ENCODE results near the gene PTX3. TPM values are rescaled to one million over a fixed set of nuclear protein-coding genes. Genes with fewer than 3 reads are reported as not detected.

The PTX3 gene
- total and polyA plus RNA-seq, 10 of the 15 experiments (the other 5 are each of a cell fraction or from before 2014, with no cell fraction given), result 0.03 to 0.11 (median 0.06) TPM; not detected in 7

DNA sequence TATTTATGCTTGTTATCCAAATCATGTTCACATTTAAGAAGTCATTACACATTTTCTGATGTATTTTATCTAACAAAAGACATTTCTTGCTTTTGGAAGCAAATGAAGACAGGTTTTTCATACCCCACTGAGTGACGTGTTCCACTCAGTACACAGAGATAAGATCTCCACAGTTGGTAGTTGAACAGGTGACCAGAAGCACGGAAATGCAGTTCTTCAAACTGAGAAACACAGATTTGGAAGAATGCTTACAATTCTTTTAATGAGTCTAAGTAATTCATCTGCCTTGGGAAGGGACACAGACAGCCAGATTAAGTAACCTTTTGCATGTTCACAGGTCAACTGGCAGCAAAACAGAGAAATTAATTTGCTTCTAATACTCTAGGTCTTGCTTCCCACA lies 23.1 kb downstream of the PTX3 start (continued):
- TF ChIP-seq ZNF217 (IDR thresholded peaks at IDR 0.05) (no peak), ASH2L (IDR thresholded peaks at IDR 0.05; ENCODE audit: borderline replicate concordance, low read depth) (no peak), TBL1XR1 (IDR thresholded peaks at IDR 0.05; ENCODE audit: low read depth, low read length) (no peak), MEF2B (IDR thresholded peaks at IDR 0.05; ENCODE audit: partially characterized antibody, poor library complexity, severe bottlenecking) (no peak), PAX8 (IDR thresholded peaks at IDR 0.05) (no peak)
- TF ChIP-seq, protein P1, sequence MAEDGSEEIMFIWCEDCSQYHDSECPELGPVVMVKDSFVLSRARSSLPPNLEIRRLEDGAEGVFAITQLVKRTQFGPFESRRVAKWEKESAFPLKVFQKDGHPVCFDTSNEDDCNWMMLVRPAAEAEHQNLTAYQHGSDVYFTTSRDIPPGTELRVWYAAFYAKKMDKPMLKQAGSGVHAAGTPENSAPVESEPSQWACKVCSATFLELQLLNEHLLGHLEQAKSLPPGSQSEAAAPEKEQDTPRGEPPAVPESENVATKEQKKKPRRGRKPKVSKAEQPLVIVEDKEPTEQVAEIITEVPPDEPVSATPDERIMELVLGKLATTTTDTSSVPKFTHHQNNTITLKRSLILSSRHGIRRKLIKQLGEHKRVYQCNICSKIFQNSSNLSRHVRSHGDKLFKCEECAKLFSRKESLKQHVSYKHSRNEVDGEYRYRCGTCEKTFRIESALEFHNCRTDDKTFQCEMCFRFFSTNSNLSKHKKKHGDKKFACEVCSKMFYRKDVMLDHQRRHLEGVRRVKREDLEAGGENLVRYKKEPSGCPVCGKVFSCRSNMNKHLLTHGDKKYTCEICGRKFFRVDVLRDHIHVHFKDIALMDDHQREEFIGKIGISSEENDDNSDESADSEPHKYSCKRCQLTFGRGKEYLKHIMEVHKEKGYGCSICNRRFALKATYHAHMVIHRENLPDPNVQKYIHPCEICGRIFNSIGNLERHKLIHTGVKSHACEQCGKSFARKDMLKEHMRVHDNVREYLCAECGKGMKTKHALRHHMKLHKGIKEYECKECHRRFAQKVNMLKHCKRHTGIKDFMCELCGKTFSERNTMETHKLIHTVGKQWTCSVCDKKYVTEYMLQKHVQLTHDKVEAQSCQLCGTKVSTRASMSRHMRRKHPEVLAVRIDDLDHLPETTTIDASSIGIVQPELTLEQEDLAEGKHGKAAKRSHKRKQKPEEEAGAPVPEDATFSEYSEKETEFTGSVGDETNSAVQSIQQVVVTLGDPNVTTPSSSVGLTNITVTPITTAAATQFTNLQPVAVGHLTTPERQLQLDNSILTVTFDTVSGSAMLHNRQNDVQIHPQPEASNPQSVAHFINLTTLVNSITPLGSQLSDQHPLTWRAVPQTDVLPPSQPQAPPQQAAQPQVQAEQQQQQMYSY (CRISPR knock-in tag; IDR thresholded peaks at IDR 0.05), result no peak
- TF ChIP-seq, protein P2, sequence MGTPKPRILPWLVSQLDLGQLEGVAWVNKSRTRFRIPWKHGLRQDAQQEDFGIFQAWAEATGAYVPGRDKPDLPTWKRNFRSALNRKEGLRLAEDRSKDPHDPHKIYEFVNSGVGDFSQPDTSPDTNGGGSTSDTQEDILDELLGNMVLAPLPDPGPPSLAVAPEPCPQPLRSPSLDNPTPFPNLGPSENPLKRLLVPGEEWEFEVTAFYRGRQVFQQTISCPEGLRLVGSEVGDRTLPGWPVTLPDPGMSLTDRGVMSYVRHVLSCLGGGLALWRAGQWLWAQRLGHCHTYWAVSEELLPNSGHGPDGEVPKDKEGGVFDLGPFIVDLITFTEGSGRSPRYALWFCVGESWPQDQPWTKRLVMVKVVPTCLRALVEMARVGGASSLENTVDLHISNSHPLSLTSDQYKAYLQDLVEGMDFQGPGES (IDR thresholded peaks at IDR 0.05), result no peak

DNA sequence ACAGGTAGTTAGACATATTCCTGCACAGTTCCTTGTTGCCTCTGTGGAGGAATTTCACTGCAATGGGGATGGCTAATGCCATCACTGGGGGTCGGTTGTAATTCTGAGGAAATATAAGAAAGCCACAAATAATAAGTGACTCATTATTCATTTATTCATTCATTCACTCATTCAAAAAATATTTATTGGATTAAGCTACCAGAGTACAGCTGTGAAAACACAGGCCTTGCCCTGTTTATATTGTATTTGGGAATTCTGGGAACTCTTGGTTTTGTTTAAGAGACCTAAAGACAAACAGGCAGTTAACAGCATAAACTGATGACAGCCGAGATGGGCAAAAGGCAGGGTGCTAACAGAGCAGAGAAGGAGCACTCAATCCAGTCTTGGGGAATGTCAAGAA lies 23.6 kb downstream of the PTX3 start:
- ChIA-PET SMC1A (ENCODE audit: uncharacterized antibody, unreplicated experiment) (no interaction called here), POLR2A (no interaction called here), CTCF (no interaction called here), RAD21 (ENCODE audit: unreplicated experiment) (no interaction called here)
- H3K36me3 ChIP-seq (ENCODE audit: control insufficient read depth in 2 of 2, insufficient read depth in 2 of 2, low read length in 1 of 2), result no peaks in the 10 kb centered on the region
- H3K9ac ChIP-seq (ENCODE audit: control insufficient read depth, insufficient read depth, low read length), result no peak overlapping the region
- no peak overlapping the region for H2AFZ ChIP-seq (ENCODE audit: control insufficient read depth, low read depth, low read length)
- intact Hi-C loops (cut with micrococcal nuclease; ENCODE audit: unreplicated experiment), result no loop called here
- no peak overlapping the region for H3K4me3 ChIP-seq
- no peak for FAIRE-seq
- H3K27me3 ChIP-seq (replicated peaks in 1 of 2; ENCODE audit: control insufficient read depth in 2 of 2, insufficient read depth in 2 of 2, low read length in 1 of 2), result no peaks in the 10 kb centered on the region; a peak in 1 of 4 replicates
- ATAC-seq, result no peak
- no peak for DNase-seq (ENCODE audit: low read depth, low spot score)
- no peaks in the 10 kb centered on the region for H3K9me3 ChIP-seq (replicated peaks; ENCODE audit: control insufficient read depth, insufficient read depth, low read length)
- no peak overlapping the region for H3K4me2 ChIP-seq (ENCODE audit: control insufficient read depth, insufficient read depth)
- no peak for TF ChIP-seq GATAD2B (conservative IDR thresholded peaks at IDR 0.05; ENCODE audit: low read depth)
- no peak for TF ChIP-seq TAF1 (IDR thresholded peaks at IDR 0.05; ENCODE audit: borderline replicate concordance, low read depth, low read length)
- no peak for TF ChIP-seq ETV6 (conservative IDR thresholded peaks at IDR 0.05 in 1 of 2, IDR thresholded peaks at IDR 0.05 in 1 of 2; ENCODE audit: borderline replicate concordance in 1 of 2, low read depth in 1 of 2)
- TF ChIP-seq ZBED1 (IDR thresholded peaks at IDR 0.05; ENCODE audit: borderline replicate concordance), result no peak
- TF ChIP-seq ZSCAN29 (IDR thresholded peaks at IDR 0.05), result no peak
- no peak for TF ChIP-seq HCFC1 (IDR thresholded peaks at IDR 0.05; ENCODE audit: low read length)
- TF ChIP-seq MEF2B (IDR thresholded peaks at IDR 0.05; ENCODE audit: partially characterized antibody, poor library complexity, severe bottlenecking), result no peak
- TF ChIP-seq, protein P3, sequence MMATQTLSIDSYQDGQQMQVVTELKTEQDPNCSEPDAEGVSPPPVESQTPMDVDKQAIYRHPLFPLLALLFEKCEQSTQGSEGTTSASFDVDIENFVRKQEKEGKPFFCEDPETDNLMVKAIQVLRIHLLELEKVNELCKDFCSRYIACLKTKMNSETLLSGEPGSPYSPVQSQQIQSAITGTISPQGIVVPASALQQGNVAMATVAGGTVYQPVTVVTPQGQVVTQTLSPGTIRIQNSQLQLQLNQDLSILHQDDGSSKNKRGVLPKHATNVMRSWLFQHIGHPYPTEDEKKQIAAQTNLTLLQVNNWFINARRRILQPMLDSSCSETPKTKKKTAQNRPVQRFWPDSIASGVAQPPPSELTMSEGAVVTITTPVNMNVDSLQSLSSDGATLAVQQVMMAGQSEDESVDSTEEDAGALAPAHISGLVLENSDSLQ (IDR thresholded peaks at IDR 0.05), result no peak
- no peak for TF ChIP-seq JUND (IDR thresholded peaks at IDR 0.05; ENCODE audit: low read depth, low read length)
- TF ChIP-seq, protein P4, sequence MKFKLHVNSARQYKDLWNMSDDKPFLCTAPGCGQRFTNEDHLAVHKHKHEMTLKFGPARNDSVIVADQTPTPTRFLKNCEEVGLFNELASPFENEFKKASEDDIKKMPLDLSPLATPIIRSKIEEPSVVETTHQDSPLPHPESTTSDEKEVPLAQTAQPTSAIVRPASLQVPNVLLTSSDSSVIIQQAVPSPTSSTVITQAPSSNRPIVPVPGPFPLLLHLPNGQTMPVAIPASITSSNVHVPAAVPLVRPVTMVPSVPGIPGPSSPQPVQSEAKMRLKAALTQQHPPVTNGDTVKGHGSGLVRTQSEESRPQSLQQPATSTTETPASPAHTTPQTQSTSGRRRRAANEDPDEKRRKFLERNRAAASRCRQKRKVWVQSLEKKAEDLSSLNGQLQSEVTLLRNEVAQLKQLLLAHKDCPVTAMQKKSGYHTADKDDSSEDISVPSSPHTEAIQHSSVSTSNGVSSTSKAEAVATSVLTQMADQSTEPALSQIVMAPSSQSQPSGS (IDR thresholded peaks at IDR 0.05; ENCODE audit: low read length), result no peak
- TF ChIP-seq HDAC2 (IDR thresholded peaks at IDR 0.05), result no peak
- TF ChIP-seq GABPA (IDR thresholded peaks at IDR 0.05; ENCODE audit: low read depth), result no peak
- H3K79me2 ChIP-seq (ENCODE audit: control insufficient read depth, insufficient read depth, low read length), result no peaks in the 10 kb centered on the region
- WGBS (ENCODE audit: insufficient coverage, insufficient replicate concordance, low lambda C conversion rate, missing lambda C conversion rate), result 31% methylated on average over 2 of the region's 2 CpGs
- no peaks in the 10 kb centered on the region for H4K20me1 ChIP-seq (ENCODE audit: control insufficient read depth, insufficient read depth)
- no peak overlapping the region for H3K27ac ChIP-seq (ENCODE audit: control insufficient read depth, insufficient read depth)
- in situ Hi-C loops (cut with MboI), result no loop called here
- H3K4me1 ChIP-seq (ENCODE audit: control insufficient read depth, insufficient read depth, low read length), result no peaks in the 10 kb centered on the region
- no TSS peak for BruUV-seq (replicated peaks)
